Measurements from ENCODE around the gene RAD51B. TPM values are rescaled to one million over a fixed set of nuclear protein-coding genes. Genes with fewer than 3 reads are reported as not detected.

RAD51B gene
- total and polyA plus RNA-seq, 9 of the 15 experiments (the other 6 are each of a cell fraction or from before 2014, with no cell fraction given): 8.5 to 17.3 (median 11.3) TPM

- H3K27ac ChIP-seq (ENCODE audit: extremely low read depth, low read depth, low read length): no peak overlapping the region
- no peaks in the 10 kb centered on the region for H3K27me3 ChIP-seq (ENCODE audit: control insufficient read depth in 2 of 2, insufficient read depth in 2 of 2, low read length in 2 of 2)
- H3K79me2 ChIP-seq (ENCODE audit: control insufficient read depth, insufficient read depth, low read length): no peaks in the 10 kb centered on the region
- DNase-seq (ENCODE audit: extremely low read depth in 1 of 4, low spot score in 3 of 4): no peak
- BruUV-seq (replicated peaks): no TSS peak
- H3K36me3 ChIP-seq (ENCODE audit: control insufficient read depth, insufficient read depth, low read length): no peaks in the 10 kb centered on the region
- H3K4me1 ChIP-seq (replicated peaks in 1 of 2; ENCODE audit: control insufficient read depth in 2 of 2, insufficient read depth in 2 of 2, low read length in 2 of 2): no peaks in the 10 kb centered on the region
- H3K9ac ChIP-seq (ENCODE audit: insufficient read depth in 1 of 2, low read depth in 2 of 2, low read length in 2 of 2): no peak overlapping the region
- intact Hi-C loops (cut with micrococcal nuclease) (no loop called here), in situ Hi-C loops (cut with MboI) (no loop called here)
- ChIA-PET CTCF (ENCODE audit: low intra/inter-chr PET ratio) (no interaction called here), POLR2A (interaction anchor here (0.6 kb wide), 1 partner anchor 77 kb away, joined by 4 read pairs; no protein-coding TSS in a partner anchor)
- H4K20me1 ChIP-seq (replicated peaks; ENCODE audit: control insufficient read depth, insufficient read depth, low read length): no peaks in the 10 kb centered on the region
- no peaks in the 10 kb centered on the region for H3K9me1 ChIP-seq (ENCODE audit: control insufficient read depth, insufficient read depth, low read length)
- H3K4me2 ChIP-seq (ENCODE audit: insufficient read depth, low read length): no peak overlapping the region
- no peak for FAIRE-seq
- peak; percentile 85 for TF ChIP-seq CEBPB (tag; IDR thresholded peaks at IDR 0.05)
- no peak for TF ChIP-seq CEBPG (CRISPR knock-in tag; IDR thresholded peaks at IDR 0.05)
- peak; percentile 53 to 90 for TF ChIP-seq CEBPG (tag; conservative IDR thresholded peaks at IDR 0.05 in 1 of 2, IDR thresholded peaks at IDR 0.05 in 1 of 2)
- no peak for TF ChIP-seq RB1 (IDR thresholded peaks at IDR 0.05; ENCODE audit: low read depth)
- no peak for ATAC-seq
- no peaks in the 10 kb centered on the region for H3K9me3 ChIP-seq (replicated peaks; ENCODE audit: control insufficient read depth, insufficient read depth, low read depth, low read length)
- no peak overlapping the region for H3K4me3 ChIP-seq
- H2AFZ ChIP-seq (ENCODE audit: low read depth, low read length): no peak overlapping the region
- 91% methylated on average over 1 of the region's 1 CpG for WGBS (ENCODE audit: insufficient coverage, low coverage, missing lambda C conversion rate)
Measured at GRCh38 chr14:68020493-68020892, 200.9 kb downstream of the RAD51B start.

GRCh38 chr14:68020999-68021663, 201.6 kb downstream of the RAD51B start:
- H3K4me3 ChIP-seq: no peak overlapping the region
- H3K9me3 ChIP-seq (replicated peaks; ENCODE audit: control insufficient read depth, insufficient read depth, low read depth, low read length): no peaks in the 10 kb centered on the region
- no peaks in the 10 kb centered on the region for H3K4me1 ChIP-seq (replicated peaks in 1 of 2; ENCODE audit: control insufficient read depth in 2 of 2, insufficient read depth in 2 of 2, low read length in 2 of 2)
- intact Hi-C loops (cut with micrococcal nuclease) (no loop called here), in situ Hi-C loops (cut with MboI) (no loop called here)
- no peak for TF ChIP-seq ZBTB43 (CRISPR knock-in tag; IDR thresholded peaks at IDR 0.05)
- no peak for TF ChIP-seq ZNF551 (CRISPR knock-in tag; IDR thresholded peaks at IDR 0.05)
- TF ChIP-seq TEAD2 (tag; IDR thresholded peaks at IDR 0.05): no peak
- TF ChIP-seq ZEB2 (IDR thresholded peaks at IDR 0.05): no peak
- TF ChIP-seq U2AF1 (optimal IDR thresholded peaks at IDR 0.05; ENCODE audit: low read depth, low read length): no peak
- TF ChIP-seq KLF13 (tag; IDR thresholded peaks at IDR 0.05; ENCODE audit: borderline replicate concordance, low read depth): no peak
- TF ChIP-seq ZKSCAN1 (IDR thresholded peaks at IDR 0.05; ENCODE audit: low read depth, low read length): no peak
- no peak for TF ChIP-seq CREB3 (tag; conservative IDR thresholded peaks at IDR 0.05; ENCODE audit: low read depth)
- no peak for TF ChIP-seq SNAPC5 (CRISPR knock-in tag; IDR thresholded peaks at IDR 0.05)
- FAIRE-seq: no peak
- H3K27me3 ChIP-seq (ENCODE audit: control insufficient read depth in 2 of 2, insufficient read depth in 2 of 2, low read length in 2 of 2): no peaks in the 10 kb centered on the region
- 2% methylated on average over 4 of the region's 4 CpGs for WGBS (ENCODE audit: insufficient coverage, low coverage, missing lambda C conversion rate)
- H3K4me2 ChIP-seq (ENCODE audit: insufficient read depth, low read length): no peak overlapping the region
- no peaks in the 10 kb centered on the region for H4K20me1 ChIP-seq (replicated peaks; ENCODE audit: control insufficient read depth, insufficient read depth, low read length)
- BruUV-seq (replicated peaks): no TSS peak
- no peak overlapping the region for H3K9ac ChIP-seq (ENCODE audit: insufficient read depth in 1 of 2, low read depth in 2 of 2, low read length in 2 of 2)
- no peak for ATAC-seq
- H3K79me2 ChIP-seq (ENCODE audit: control insufficient read depth, insufficient read depth, low read length): no peaks in the 10 kb centered on the region
- H2AFZ ChIP-seq (ENCODE audit: low read depth, low read length): no peak overlapping the region
- ChIA-PET CTCF (ENCODE audit: low intra/inter-chr PET ratio) (no interaction called here), POLR2A (no interaction called here)
- no peak for DNase-seq (ENCODE audit: extremely low read depth in 1 of 4, low spot score in 3 of 4)
- H3K36me3 ChIP-seq (ENCODE audit: control insufficient read depth, insufficient read depth, low read length): no peaks in the 10 kb centered on the region
- H3K27ac ChIP-seq (ENCODE audit: extremely low read depth, low read depth, low read length): no peak overlapping the region
- H3K9me1 ChIP-seq (ENCODE audit: control insufficient read depth, insufficient read depth, low read length): no peaks in the 10 kb centered on the region

Data from K562 (cell line).